AG04449 (cell line): ENCODE results near the gene LRRC8C.

Experiments used
- CTCF ChIA-PET: fragments of 350-600 bp; formaldehyde crosslinking; extraction: SDS; loops from one replicate; lab custom pipeline; 2021; ENCODE audit warnings: antibody characterized with exemption; lab: Yijun Ruan, JAX
- POLR2A ChIA-PET: fragments of 400-600, 350-600 bp; formaldehyde crosslinking; extraction: SDS; loops from one replicate; lab custom pipeline; 2020; ENCODE audit warnings: antibody characterized with exemption, inconsistent platforms; lab: Yijun Ruan, JAX
- DNase-seq: peaks from one replicate; pipeline ENCODE4 v3.0.0-alpha.2; 2010; ENCODE audit warnings: low read depth, low spot score
- H3K4me3 ChIP-seq: 2 replicates; pipeline ENCODE4 v1.5.1; 2011; ENCODE audit warnings: low read depth, mild to moderate bottlenecking, control low read depth, low read length
- CTCF ChIP-seq: IDR thresholded peaks from one replicate; pipeline ENCODE4 v1.5.1; 2011; ENCODE audit warnings: mild to moderate bottlenecking, moderate library complexity, low read length, control low read depth, inconsistent platforms; ENCODE audit not compliant: insufficient read depth; ENCODE audit errors: missing control alignments

LRRC8C gene

GRCh38 chr1:89733748-89734147 is 100.8 kb downstream of the LRRC8C start:
- no peak overlapping the region for H3K4me3 ChIP-seq
- TF ChIP-seq CTCF, result no peak
- CTCF ChIA-PET, result no interaction called here
- no peak for DNase-seq
- POLR2A ChIA-PET, result no interaction called here

GRCh38 chr1:89734442-89734841 is 101.5 kb downstream of the LRRC8C start:
- no peak for TF ChIP-seq CTCF
- ChIA-PET POLR2A (no interaction called here), CTCF (no interaction called here)
- no peak overlapping the region for H3K4me3 ChIP-seq
- no peak for DNase-seq

GRCh38 chr1:89735479-89735878 is 102.6 kb downstream of the LRRC8C start:
- POLR2A ChIA-PET, result no interaction called here
- no peak for TF ChIP-seq CTCF
- no peak for DNase-seq
- CTCF ChIA-PET, result no interaction called here
- H3K4me3 ChIP-seq, result no peak overlapping the region

- ChIA-PET CTCF (no interaction called here), POLR2A (no interaction called here)
- TF ChIP-seq CTCF, result no peak
- no peak for DNase-seq
- no peak overlapping the region for H3K4me3 ChIP-seq
These were observed 104.2 kb downstream of the LRRC8C start for GRCh38 chr1:89736937-89737733.

GRCh38 chr1:89737985-89738510 is 105.1 kb downstream of the LRRC8C start:
- no peak for DNase-seq
- TF ChIP-seq CTCF, result no peak
- ChIA-PET POLR2A (no interaction called here), CTCF (no interaction called here)
- H3K4me3 ChIP-seq, result no peak overlapping the region

GRCh38 chr1:89739013-89739843 is 106.3 kb downstream of the LRRC8C start:
- H3K4me3 ChIP-seq, result no peak overlapping the region
- ChIA-PET CTCF (no interaction called here), POLR2A (no interaction called here)
- no peak for DNase-seq
- TF ChIP-seq CTCF, result no peak
